T-cell (primary cell): ENCODE data around the gene NAA35. TPM values are rescaled to one million over a fixed set of nuclear protein-coding genes. Genes with fewer than 3 reads are reported as not detected.
A peak's percentile ranks its signal among the peaks of the same experiment; 100 is the strongest.

Source experiments
- ATAC-seq, 4 experiments: fragments of 200-7000 bp in 3 of 4; fragments of 150-1000 bp in 1 of 4; cut with Tn5 transposase; replicated peaks in 1 of 4; 1 replicate in 3 of 4; 2 replicates in 1 of 4; pipeline ENCODE4 v1.10.0; 2021; ENCODE audit warnings: moderate library complexity in 3 of 4, mild to moderate bottlenecking in 2 of 4, moderate number of reproducible peaks in 1 of 4
- CTCF ChIA-PET, 2 donors: fragments of 300-600 bp; sonication (Branson Sonifier 250); formaldehyde crosslinking; loops; one replicate each; lab custom pipeline; 2022; ENCODE audit warnings: antibody characterized with exemption in 2 of 2; lab: Charles Lee
- POLR2A ChIA-PET, 2 donors: fragments of 300-600 bp; sonication (Branson Sonifier 250); formaldehyde crosslinking; loops; one replicate each; lab custom pipeline; 2022; ENCODE audit warnings: antibody characterized with exemption in 2 of 2; lab: Charles Lee
- DNase-seq, 35 experiments: peaks; one replicate each; pipeline versions ENCODE4 v3.0.0 to v3.0.0-alpha.2; 2013 to 2023
- H3K27ac ChIP-seq: one replicate; pipeline ENCODE4 v1.5.1; 2013; ENCODE audit warnings: low read length
- H3K27me3 ChIP-seq, 2 experiments: replicated peaks in 1 of 2; 1 replicate in 1 of 2; 2 replicates in 1 of 2; pipeline versions ENCODE4 v1.6.1 to v1.7.0; 2013; ENCODE audit warnings: low read length in 1 of 2, mixed read lengths in 1 of 2; ENCODE audit not compliant: control insufficient read depth in 2 of 2, insufficient read depth in 2 of 2; ENCODE audit errors: extremely low read depth in 1 of 2
- H3K36me3 ChIP-seq, 2 donors: 1 replicate in 1 of 2; 2 replicates in 1 of 2; pipeline versions ENCODE4 v1.6.1 to v1.7.0; 2013; ENCODE audit warnings: low read length in 1 of 2; ENCODE audit not compliant: control insufficient read depth in 2 of 2, insufficient read depth in 1 of 2; ENCODE audit errors: extremely low read depth in 1 of 2
- H3K4me1 ChIP-seq, 2 experiments: 1 replicate in 1 of 2; 2 replicates in 1 of 2; pipeline versions ENCODE4 v1.6.1 to v1.7.0; 2013; ENCODE audit warnings: low read length in 2 of 2, mixed read lengths in 1 of 2; ENCODE audit not compliant: insufficient read depth in 2 of 2, control insufficient read depth in 1 of 2; ENCODE audit errors: extremely low read depth in 1 of 2
- H3K4me3 ChIP-seq, 2 donors: 1 replicate in 1 of 2; 2 replicates in 1 of 2; pipeline versions ENCODE4 v1.5.1 to v1.7.0; 2013; ENCODE audit warnings: mild to moderate bottlenecking in 2 of 2, low read length in 1 of 2, moderate library complexity in 1 of 2; ENCODE audit not compliant: control insufficient read depth in 1 of 2; ENCODE audit errors: extremely low read depth in 1 of 2
- H3K9me3 ChIP-seq: 2 replicates; pipeline ENCODE4 v1.7.0; 2013
- H3K27ac Mint-ChIP-seq, 2 donors: one replicate each; pipeline ENCODE4 v1.8.0; 2020 to 2021; ENCODE audit warnings: mild to moderate bottlenecking in 2 of 2, mixed read lengths in 2 of 2
- H3K27me3 Mint-ChIP-seq, 2 donors: one replicate each; pipeline ENCODE4 v1.8.0; 2021 to 2022; ENCODE audit warnings: mixed read lengths in 2 of 2
- H3K36me3 Mint-ChIP-seq: one replicate; pipeline ENCODE4 v1.8.0; 2021; ENCODE audit warnings: mixed read lengths
- H3K4me1 Mint-ChIP-seq, 3 donors: one replicate each; pipeline ENCODE4 v1.8.0; 2020 to 2022; ENCODE audit warnings: mixed read lengths in 3 of 3, mild to moderate bottlenecking in 1 of 3
- H3K4me3 Mint-ChIP-seq, 3 donors: one replicate each; pipeline ENCODE4 v1.8.0; 2020 to 2022; ENCODE audit warnings: mild to moderate bottlenecking in 3 of 3, mixed read lengths in 3 of 3, moderate library complexity in 3 of 3
- H3K9me3 Mint-ChIP-seq, 3 donors: one replicate each; pipeline ENCODE4 v1.8.0; 2020 to 2022; ENCODE audit warnings: mixed read lengths in 3 of 3
- WGBS: methylation state at CpG from one replicate; pipeline ENCODE4 v1.1.5; 2013; ENCODE audit warnings: missing lambda C conversion rate; ENCODE audit not compliant: insufficient coverage; 5-methylcytosine and 5-hydroxymethylcytosine counted together
- total RNA-seq, 35 experiments: library from RNA in 6 of 35; stranded (reverse) in 6 of 35; fragments of 120-200 nt in 1 of 35; gene quantifications; one replicate each; pipeline versions ENCODE4 v1.2.1 to v1.2.4 and lab custom pipeline; 2013 to 2026

NAA35 gene
- 10 to 100 TPM; 17.6 to 25.3 (median 24.3) TPM for total RNA-seq
- total RNA-seq (2013) = 23.5 TPM
- total RNA-seq (lab: John Stamatoyannopoulos, UW) = 30.8 to 68.3 (median 53.3) reads per million in 29 experiments

GRCh38 chr9:85940832-85941621, at the start of gene NAA35:
Gene NAA35 (plus strand): TSS chr9:85941146. CDS start chr9:85942160, 1,014 bp downstream.
- peaks cover 14% of the 10 kb centered on the region for H3K36me3 Mint-ChIP-seq
- Histone ChIP-seq H3K36me3 (peaks cover 4 to 18% of the 10 kb centered on the region in 2 donors), H3K27ac (peak within 1 kb of the TSS; percentile 90), H3K9me3 (no peaks in the 10 kb centered on the region), H3K4me3 (peak within 1 kb of the TSS; percentile 79 to 90), H3K4me1 (peaks cover 13 to 21% of the 10 kb centered on the region in 2 experiments), H3K27me3 (no peaks in the 10 kb centered on the region)
- H3K27ac Mint-ChIP-seq = peak within 1 kb of the TSS; percentile 96 to 98
- peaks cover 12 to 19% (median 18%) of the 10 kb centered on the region in 3 donors for H3K4me1 Mint-ChIP-seq
- DNase-seq (peak; percentile 96 to 100 (median 99)), ATAC-seq (peak; percentile 90 to 92 (median 92))
- H3K4me3 Mint-ChIP-seq = peak within 1 kb of the TSS in 1 of 3 donors; percentile 90
- under 1% methylated on average over 87 of the region's 93 CpGs for WGBS
- H3K9me3 Mint-ChIP-seq = no peaks in the 10 kb centered on the region
- no peaks in the 10 kb centered on the region for H3K27me3 Mint-ChIP-seq
- POLR2A ChIA-PET = interaction anchor here in 1 of 2 donors (0.7 to 1.1 kb wide), 2 partner anchors 200 to 341 kb away, joined by 3 to 4 read pairs; partner anchors contain the start of gene ISCA1
- CTCF ChIA-PET = no interaction called here

- Histone ChIP-seq H3K27ac (no peak overlapping the region), H3K36me3 (no peaks in the 10 kb centered on the region), H3K9me3 (no peaks in the 10 kb centered on the region), H3K4me3 (no peak overlapping the region), H3K27me3 (no peaks in the 10 kb centered on the region), H3K4me1 (no peaks in the 10 kb centered on the region)
- Mint-ChIP-seq H3K4me3 (no peak overlapping the region), H3K36me3 (peaks cover 18% of the 10 kb centered on the region), H3K27me3 (no peaks in the 10 kb centered on the region), H3K4me1 (no peaks in the 10 kb centered on the region), H3K27ac (no peak overlapping the region), H3K9me3 (peaks cover 8 to 10% (median 8%) of the 10 kb centered on the region in 3 donors)
- ChIA-PET POLR2A (no interaction called here), CTCF (no interaction called here)
- ATAC-seq (no peak), DNase-seq (no peak)
- WGBS = no CpG with 5 or more reads among the region's 1 CpG
Measured at GRCh38 chr9:85892401-85892800, 48.5 kb upstream of the NAA35 start.

GRCh38 chr9:85895685-85896084, 45.3 kb upstream of the NAA35 start:
- Mint-ChIP-seq H3K36me3 (peaks cover 12% of the 10 kb centered on the region), H3K4me1 (peaks cover 3 to 6% (median 4%) of the 10 kb centered on the region in 3 donors), H3K27ac (no peak overlapping the region), H3K9me3 (peaks cover 8 to 10% (median 8%) of the 10 kb centered on the region in 3 donors), H3K4me3 (no peak overlapping the region), H3K27me3 (no peaks in the 10 kb centered on the region)
- WGBS = 40% methylated on average over 1 of the region's 2 CpGs
- POLR2A ChIA-PET = no interaction called here
- Histone ChIP-seq H3K27me3 (no peaks in the 10 kb centered on the region), H3K4me1 (no peaks in the 10 kb centered on the region), H3K9me3 (no peaks in the 10 kb centered on the region), H3K4me3 (no peak overlapping the region), H3K27ac (no peak overlapping the region), H3K36me3 (no peaks in the 10 kb centered on the region)
- CTCF ChIA-PET = no interaction called here
- DNase-seq (no peak), ATAC-seq (no peak)

GRCh38 chr9:85897848-85898247, 43.1 kb upstream of the NAA35 start:
- 17% methylated on average over 1 of the region's 4 CpGs for WGBS
- POLR2A ChIA-PET = no interaction called here
- no peaks in the 10 kb centered on the region for H3K4me1 ChIP-seq
- H3K27me3 ChIP-seq = no peaks in the 10 kb centered on the region
- CTCF ChIA-PET = no interaction called here
- H3K36me3 ChIP-seq = no peaks in the 10 kb centered on the region
- H3K4me3 ChIP-seq = no peak overlapping the region
- Mint-ChIP-seq H3K36me3 (peaks cover 6% of the 10 kb centered on the region), H3K4me3 (no peak overlapping the region), H3K27me3 (no peaks in the 10 kb centered on the region), H3K4me1 (peaks cover 3 to 6% (median 4%) of the 10 kb centered on the region in 3 donors), H3K27ac (no peak overlapping the region), H3K9me3 (peaks cover 0 to 2% (median 0%) of the 10 kb centered on the region in 3 donors)
- H3K9me3 ChIP-seq = no peaks in the 10 kb centered on the region
- DNase-seq (no peak), ATAC-seq (no peak)
- no peak overlapping the region for H3K27ac ChIP-seq

GRCh38 chr9:85898332-85898731, 42.6 kb upstream of the NAA35 start:
- no peak overlapping the region for H3K27ac Mint-ChIP-seq
- 70% methylated on average over 3 of the region's 6 CpGs for WGBS
- ChIA-PET CTCF (no interaction called here), POLR2A (no interaction called here)
- H3K4me3 Mint-ChIP-seq = no peak overlapping the region
- Histone ChIP-seq H3K27me3 (no peaks in the 10 kb centered on the region), H3K27ac (no peak overlapping the region), H3K36me3 (no peaks in the 10 kb centered on the region), H3K4me1 (no peaks in the 10 kb centered on the region), H3K4me3 (no peak overlapping the region), H3K9me3 (no peaks in the 10 kb centered on the region)
- DNase-seq = no peak
- peaks cover 3% of the 10 kb centered on the region for H3K36me3 Mint-ChIP-seq
- no peaks in the 10 kb centered on the region for H3K27me3 Mint-ChIP-seq
- no peak for ATAC-seq
- no peaks in the 10 kb centered on the region for H3K9me3 Mint-ChIP-seq
- H3K4me1 Mint-ChIP-seq = peaks cover 3 to 6% (median 4%) of the 10 kb centered on the region in 3 donors

- Mint-ChIP-seq H3K9me3 (no peaks in the 10 kb centered on the region), H3K4me3 (no peak overlapping the region), H3K27ac (no peak overlapping the region), H3K27me3 (peaks cover 0 to under 1% of the 10 kb centered on the region in 2 donors), H3K4me1 (peaks cover 3 to 6% (median 4%) of the 10 kb centered on the region in 3 donors), H3K36me3 (no peaks in the 10 kb centered on the region)
- ATAC-seq = no peak
- no peaks in the 10 kb centered on the region for H3K9me3 ChIP-seq
- CTCF ChIA-PET = interaction anchor here (0.5 to 1.0 kb wide), 5 partner anchors 29 to 136 kb away, joined by 3 to 7 read pairs (median 5); no protein-coding TSS in a partner anchor
- no peaks in the 10 kb centered on the region for H3K4me1 ChIP-seq
- POLR2A ChIA-PET = no interaction called here
- no peaks in the 10 kb centered on the region for H3K36me3 ChIP-seq
- no peak overlapping the region for H3K27ac ChIP-seq
- no peak for DNase-seq
- H3K4me3 ChIP-seq = no peak overlapping the region
- WGBS = 95% methylated on average over 14 of the region's 16 CpGs
- H3K27me3 ChIP-seq = no peaks in the 10 kb centered on the region
Measured at GRCh38 chr9:85899388-85899787, 41.6 kb upstream of the NAA35 start.
